HG02852 (cell line): ENCODE measurements around the gene GLO1.

Experiments used
- ATAC-seq: cut with Tn5 transposase; IDR thresholded peaks from one replicate; pipeline ENCODE4 v1.9.1; 2021; ENCODE audit warnings: mild to moderate bottlenecking, moderate library complexity; ENCODE audit not compliant: unreplicated experiment

GLO1 gene

GRCh38 chr6:38673397-38674165 lies 29.4 kb downstream of the GLO1 start:
- ATAC-seq = no peak

GRCh38 chr6:38671885-38672467 lies 31.0 kb downstream of the GLO1 start:
- ATAC-seq = peak; percentile 76

GRCh38 chr6:38658418-38659167 lies 44.4 kb downstream of the GLO1 start:
- no peak for ATAC-seq

- no peak for ATAC-seq
Observed at GRCh38 chr6:38656896-38657295, 46.0 kb downstream of the GLO1 start.

GRCh38 chr6:38654263-38654662 lies 48.7 kb downstream of the GLO1 start:
- ATAC-seq = no peak

GRCh38 chr6:38651121-38651784 lies 51.7 kb downstream of the GLO1 start:
- ATAC-seq = no peak

GRCh38 chr6:38650207-38650752 lies 52.7 kb downstream of the GLO1 start:
- no peak for ATAC-seq

- ATAC-seq = no peak
Observed at GRCh38 chr6:38649744-38650143, 53.2 kb downstream of the GLO1 start.

GRCh38 chr6:38648629-38649028 lies 54.3 kb downstream of the GLO1 start:
- no peak for ATAC-seq

- ATAC-seq = no peak
Observed at GRCh38 chr6:38646166-38646878, 56.6 kb downstream of the GLO1 start.

- ATAC-seq = no peak
Observed at GRCh38 chr6:38644951-38645350, 58.0 kb downstream of the GLO1 start.

- no peak for ATAC-seq
Observed at GRCh38 chr6:38640216-38640909, 62.6 kb downstream of the GLO1 start.

GRCh38 chr6:38639498-38640215 lies 63.3 kb downstream of the GLO1 start, which contains the start of gene BTBD9:
BTBD9 (minus strand) TSS chr6:38639929.
- ATAC-seq = peak; percentile 74

GRCh38 chr6:38638941-38639497 lies 63.9 kb downstream of the GLO1 start:
- peak; percentile 23 for ATAC-seq

GRCh38 chr6:38637756-38638155 lies 65.2 kb downstream of the GLO1 start:
- ATAC-seq = no peak

- no peak for ATAC-seq
Observed at GRCh38 chr6:38636027-38636426, 66.9 kb downstream of the GLO1 start.

GRCh38 chr6:38634518-38634917 lies 68.4 kb downstream of the GLO1 start:
- no peak for ATAC-seq

GRCh38 chr6:38632490-38632889 lies 70.5 kb downstream of the GLO1 start:
- ATAC-seq = no peak
